Keratinocyte (primary cell): Measurements from ENCODE around the gene TECR.

Experiments
- CTCF ChIP-seq, 3 experiments: IDR thresholded peaks in 1 of 3; conservative IDR thresholded peaks in 1 of 3; optimal IDR thresholded peaks in 1 of 3; 2 replicates in 2 of 3; 3 replicates in 1 of 3; pipeline versions ENCODE3 to v1.5.1; 2011; ENCODE audit warnings: low read length in 3 of 3, mild to moderate bottlenecking in 3 of 3, moderate library complexity in 2 of 3, control low read depth in 1 of 3, inconsistent platforms in 1 of 3; ENCODE audit not compliant: insufficient read depth in 2 of 3; ENCODE audit errors: extremely low read depth in 1 of 3
- EZH2 ChIP-seq: IDR thresholded peaks from one replicate; pipeline ENCODE4 v1.6.1; 2012; ENCODE audit warnings: inconsistent platforms, mild to moderate bottlenecking, low read length, moderate library complexity

GRCh38 chr19:14530005-14530348 lies 583 bp downstream of the TECR start:
- no peak for TF ChIP-seq CTCF (optimal IDR thresholded peaks at IDR 0.05 in 1 of 3, IDR thresholded peaks at IDR 0.05 in 1 of 3, conservative IDR thresholded peaks at IDR 0.05 in 1 of 3; ENCODE audit: extremely low read depth in 1 of 3, insufficient read depth in 2 of 3, low read length in 3 of 3)
- no peak for TF ChIP-seq EZH2
